Cardiac fibroblast (primary cell): ENCODE data around the gene ADRA1B.

Experiments
- DNase-seq, 2 donors: peaks; one replicate each; pipeline versions ENCODE4 v3.0.0 to v3.0.0-alpha.2; 2010; ENCODE audit warnings: low read depth in 2 of 2
- H3K4me3 ChIP-seq, 2 donors: replicated peaks in 1 of 2; 1 replicate in 1 of 2; 2 replicates in 1 of 2; pipeline ENCODE4 v1.5.1; 2011; ENCODE audit warnings: low read depth in 2 of 2, low read length in 2 of 2, mild to moderate bottlenecking in 2 of 2, moderate library complexity in 1 of 2
- TF ChIP-seq, protein P1 (sequence below): IDR thresholded peaks from one replicate; pipeline ENCODE4 v1.5.1; 2011; ENCODE audit warnings: low read depth, mild to moderate bottlenecking, low read length, inconsistent platforms

Gene ADRA1B

GRCh38 chr5:159890141-159890540, 26.1 kb upstream of the ADRA1B start:
- DNase-seq = no peak
- no peak overlapping the region for H3K4me3 ChIP-seq
- TF ChIP-seq, protein P1, sequence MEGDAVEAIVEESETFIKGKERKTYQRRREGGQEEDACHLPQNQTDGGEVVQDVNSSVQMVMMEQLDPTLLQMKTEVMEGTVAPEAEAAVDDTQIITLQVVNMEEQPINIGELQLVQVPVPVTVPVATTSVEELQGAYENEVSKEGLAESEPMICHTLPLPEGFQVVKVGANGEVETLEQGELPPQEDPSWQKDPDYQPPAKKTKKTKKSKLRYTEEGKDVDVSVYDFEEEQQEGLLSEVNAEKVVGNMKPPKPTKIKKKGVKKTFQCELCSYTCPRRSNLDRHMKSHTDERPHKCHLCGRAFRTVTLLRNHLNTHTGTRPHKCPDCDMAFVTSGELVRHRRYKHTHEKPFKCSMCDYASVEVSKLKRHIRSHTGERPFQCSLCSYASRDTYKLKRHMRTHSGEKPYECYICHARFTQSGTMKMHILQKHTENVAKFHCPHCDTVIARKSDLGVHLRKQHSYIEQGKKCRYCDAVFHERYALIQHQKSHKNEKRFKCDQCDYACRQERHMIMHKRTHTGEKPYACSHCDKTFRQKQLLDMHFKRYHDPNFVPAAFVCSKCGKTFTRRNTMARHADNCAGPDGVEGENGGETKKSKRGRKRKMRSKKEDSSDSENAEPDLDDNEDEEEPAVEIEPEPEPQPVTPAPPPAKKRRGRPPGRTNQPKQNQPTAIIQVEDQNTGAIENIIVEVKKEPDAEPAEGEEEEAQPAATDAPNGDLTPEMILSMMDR = no peak

DNA sequence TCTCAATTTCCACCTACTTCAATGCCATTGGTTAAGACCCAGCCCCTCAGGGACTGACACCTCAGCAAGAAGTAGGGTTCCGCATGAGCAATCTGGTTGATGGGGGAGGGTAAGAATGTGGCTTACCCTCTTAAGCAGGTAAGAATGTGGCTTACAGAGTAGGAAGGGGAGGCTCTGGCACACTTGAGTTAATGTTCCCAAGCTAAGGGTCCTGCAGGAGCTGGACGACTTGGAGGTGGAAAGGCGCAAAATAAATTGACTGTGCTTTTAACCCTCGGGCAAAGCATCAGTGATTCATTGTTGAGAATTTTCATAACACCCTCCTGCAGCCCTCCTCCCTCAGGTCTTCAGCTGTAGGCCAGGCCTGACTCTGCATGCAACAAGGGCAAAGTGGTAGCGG, 24.9 kb upstream of the ADRA1B start:
- no peak overlapping the region for H3K4me3 ChIP-seq
- TF ChIP-seq, protein P1 = no peak
- DNase-seq = no peak

DNA sequence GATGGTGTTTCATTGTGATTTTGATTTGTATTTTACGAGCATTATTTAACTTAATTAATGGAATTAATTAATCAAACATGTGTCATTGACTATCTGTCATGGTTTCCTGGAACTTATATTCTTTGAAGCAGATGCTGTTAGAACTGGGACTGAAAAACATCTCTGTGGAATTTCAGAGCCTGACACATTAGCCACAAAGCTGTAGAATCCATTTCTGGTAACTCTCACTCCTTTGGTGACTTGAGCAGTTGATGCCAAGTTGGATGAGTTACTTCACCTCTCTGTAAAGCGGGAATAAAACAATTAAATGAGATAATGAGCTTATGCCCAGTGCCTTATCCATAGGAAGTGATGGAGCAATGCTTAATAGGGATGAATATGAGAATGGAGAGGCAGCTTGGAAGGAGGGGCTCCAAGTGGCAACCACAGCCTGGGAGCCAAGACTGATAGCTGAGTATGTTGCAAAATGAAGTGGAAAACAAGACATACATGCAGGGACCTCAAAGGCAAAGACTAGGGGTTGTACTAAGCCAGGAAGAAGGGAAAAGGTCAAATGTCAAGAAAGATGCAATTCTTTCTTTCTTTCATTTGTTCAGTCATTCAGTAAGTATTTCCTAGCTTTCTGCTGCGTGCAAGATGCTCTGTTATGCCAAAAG, 23.1 kb upstream of the ADRA1B start:
- TF ChIP-seq, protein P1 = no peak
- peak in 1 of 2 donors; percentile 87 for DNase-seq
- no peak overlapping the region for H3K4me3 ChIP-seq

DNA sequence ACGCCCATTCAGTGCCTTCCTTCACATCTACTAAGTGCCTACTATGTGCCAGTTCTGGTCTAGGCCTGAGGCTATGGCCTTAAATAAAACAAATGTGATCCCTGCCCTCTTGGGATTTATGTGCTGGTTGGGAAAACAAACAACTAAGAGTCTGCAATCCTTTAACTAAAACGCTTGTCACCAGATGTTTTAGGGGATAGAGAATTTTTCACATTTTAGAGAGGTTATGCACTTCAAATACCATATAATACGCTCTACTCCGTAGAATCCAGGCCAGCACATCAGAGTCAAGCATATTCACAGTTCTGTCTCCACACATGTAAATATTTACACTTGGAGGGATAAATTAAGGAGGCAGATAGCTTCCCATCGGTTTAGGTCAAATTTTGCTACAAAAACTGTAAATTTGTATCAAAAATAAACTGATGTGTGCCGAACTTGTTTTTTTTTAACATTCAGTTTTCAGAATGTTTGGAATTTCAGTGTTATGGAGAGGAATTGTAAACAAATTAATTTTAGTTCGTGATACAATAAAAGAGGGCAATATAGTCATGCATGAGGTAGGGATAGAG, 22.0 kb upstream of the ADRA1B start:
- no peak overlapping the region for H3K4me3 ChIP-seq
- no peak for DNase-seq
- TF ChIP-seq, protein P1 = no peak

GRCh38 chr5:159897786-159898393, 18.4 kb upstream of the ADRA1B start:
- TF ChIP-seq, protein P1 = no peak
- H3K4me3 ChIP-seq = no peak overlapping the region
- DNase-seq = no peak

DNA sequence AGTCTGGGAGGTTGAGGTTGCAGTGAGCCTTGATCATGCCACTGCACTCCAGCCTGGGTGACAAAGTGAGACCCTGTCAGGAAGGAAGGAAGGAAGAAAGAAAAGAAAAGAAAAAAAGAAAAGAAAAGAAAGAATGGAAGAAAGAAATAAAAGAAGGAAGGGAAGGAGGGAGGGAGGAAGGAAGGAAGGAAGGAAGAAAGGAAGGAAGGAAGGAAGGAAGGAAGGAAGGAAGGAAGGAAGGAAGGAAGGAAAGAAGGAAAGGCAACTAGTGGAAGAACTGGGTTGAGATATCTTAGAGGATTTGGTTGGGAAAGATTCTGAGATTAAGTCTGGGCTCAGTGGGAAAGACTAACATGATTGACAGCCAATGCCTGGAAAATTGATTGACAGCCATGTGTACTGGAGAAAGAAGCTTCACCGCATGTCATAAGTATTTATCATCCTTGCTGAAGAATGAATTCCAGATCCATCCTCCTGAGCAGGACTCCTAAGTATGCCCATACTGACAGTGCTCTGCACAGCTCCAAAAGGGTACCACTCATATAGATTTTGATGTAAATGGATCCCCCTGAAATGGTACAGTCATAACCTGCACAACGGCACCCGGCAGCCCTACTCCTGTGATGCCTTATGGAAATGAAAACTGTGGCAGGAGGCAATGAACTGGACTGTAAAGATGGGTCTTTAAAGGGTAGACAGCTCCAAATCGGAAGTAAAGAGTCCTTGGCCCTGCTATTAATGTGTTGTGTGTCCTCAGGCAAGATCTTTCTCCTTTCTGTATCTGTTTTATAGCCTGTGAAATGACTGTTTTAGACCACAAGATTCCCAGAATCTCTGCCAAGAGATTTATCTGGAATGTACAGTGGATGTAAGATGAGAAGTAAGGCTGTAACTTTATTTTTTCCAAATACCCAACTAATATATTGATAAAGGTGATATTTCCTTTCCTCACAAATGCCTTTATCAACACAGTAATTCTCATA, 16.9 kb upstream of the ADRA1B start:
- DNase-seq = peak in 1 of 2 donors; percentile 58
- TF ChIP-seq, protein P1 = no peak
- no peak overlapping the region for H3K4me3 ChIP-seq
